Fibroblast of peridontal ligament (primary cell): ENCODE data around the gene RCN2.

ENCODE experiments used
- DNase-seq: peaks from one replicate; pipeline ENCODE4 v3.0.0-alpha.2; 2010; ENCODE audit errors: extremely low read depth

The RCN2 gene

GRCh38 chr15:76932135-76932966, 802 bp downstream of the RCN2 start:
- peak; percentile 24 for DNase-seq

GRCh38 chr15:76935620-76936019, 4.1 kb downstream of the RCN2 start:
- DNase-seq, result no peak

- no peak for DNase-seq
Observed at GRCh38 chr15:76936671-76937070, 5.1 kb downstream of the RCN2 start.

GRCh38 chr15:76938752-76939151, 7.2 kb downstream of the RCN2 start:
- DNase-seq, result no peak

- peak; percentile 2 for DNase-seq
Observed at GRCh38 chr15:76939715-76940114, 8.2 kb downstream of the RCN2 start.

GRCh38 chr15:76941636-76942035, 10.1 kb downstream of the RCN2 start:
- DNase-seq, result no peak

- no peak for DNase-seq
Observed at GRCh38 chr15:76942331-76942730, 10.8 kb downstream of the RCN2 start.

- DNase-seq, result no peak
Observed at GRCh38 chr15:76945494-76946093, 14.0 kb downstream of the RCN2 start.

GRCh38 chr15:76947454-76947853, 15.9 kb downstream of the RCN2 start:
- DNase-seq, result no peak

- DNase-seq, result no peak
Observed at GRCh38 chr15:76951220-76951619, 19.7 kb downstream of the RCN2 start.

- DNase-seq, result no peak
Observed at GRCh38 chr15:76953913-76954312, 22.4 kb downstream of the RCN2 start.

- DNase-seq, result no peak
Observed at GRCh38 chr15:76954744-76955143, 23.2 kb downstream of the RCN2 start.

GRCh38 chr15:76961268-76962011, 29.9 kb downstream of the RCN2 start:
- no peak for DNase-seq

- DNase-seq, result no peak
Observed at GRCh38 chr15:76962337-76963013, 30.9 kb downstream of the RCN2 start.

GRCh38 chr15:76963596-76963995, 32.0 kb downstream of the RCN2 start:
- DNase-seq, result no peak

- no peak for DNase-seq
Observed at GRCh38 chr15:76964157-76964556, 32.6 kb downstream of the RCN2 start.

- DNase-seq, result peak; percentile 41
Observed at GRCh38 chr15:76966051-76966450, 34.5 kb downstream of the RCN2 start.

GRCh38 chr15:76967067-76967466, 35.5 kb downstream of the RCN2 start:
- DNase-seq, result no peak

- peak; percentile 9 for DNase-seq
Observed at GRCh38 chr15:76968306-76968705, 36.8 kb downstream of the RCN2 start.

- no peak for DNase-seq
Observed at GRCh38 chr15:76972389-76973361, 41.1 kb downstream of the RCN2 start.

- no peak for DNase-seq
Observed at GRCh38 chr15:76973362-76973743, 41.8 kb downstream of the RCN2 start.
